NCI-H1436 treated with DMSO at 0.1 percent for 48 hours (cell line): ENCODE data around the gene C7orf57.

Experiments
- DNase-seq: peaks from one replicate; lab custom pipeline; 2025; lab: John Stamatoyannopoulos, UW

C7orf57 gene

DNA sequence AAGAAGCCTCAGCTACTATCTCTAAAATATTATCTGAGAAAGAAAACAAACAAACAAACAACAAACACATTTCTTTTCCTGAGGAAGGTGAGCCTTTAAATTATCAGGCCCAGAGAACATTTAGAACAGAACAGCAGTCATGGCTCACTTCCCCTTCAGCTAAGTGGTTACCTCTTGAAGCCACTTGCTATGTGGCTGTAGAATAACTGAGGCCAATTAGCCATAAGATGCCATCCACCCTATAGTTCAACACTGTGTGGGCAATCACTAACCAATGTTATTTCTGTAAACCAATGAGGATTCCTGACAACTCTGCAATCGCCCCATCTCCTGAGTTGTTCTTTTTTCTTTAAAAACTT, 50.1 kb downstream of the C7orf57 start:
- DNase-seq, result no peak

GRCh38 chr7:48085942-48086341, 50.6 kb downstream of the C7orf57 start:
- DNase-seq, result no peak

- DNase-seq, result no peak
Observed at GRCh38 chr7:48087349-48087748, 52.0 kb downstream of the C7orf57 start.

- peak; percentile 83 for DNase-seq
Observed at GRCh38 chr7:48088559-48089045, 53.3 kb downstream of the C7orf57 start.

DNA sequence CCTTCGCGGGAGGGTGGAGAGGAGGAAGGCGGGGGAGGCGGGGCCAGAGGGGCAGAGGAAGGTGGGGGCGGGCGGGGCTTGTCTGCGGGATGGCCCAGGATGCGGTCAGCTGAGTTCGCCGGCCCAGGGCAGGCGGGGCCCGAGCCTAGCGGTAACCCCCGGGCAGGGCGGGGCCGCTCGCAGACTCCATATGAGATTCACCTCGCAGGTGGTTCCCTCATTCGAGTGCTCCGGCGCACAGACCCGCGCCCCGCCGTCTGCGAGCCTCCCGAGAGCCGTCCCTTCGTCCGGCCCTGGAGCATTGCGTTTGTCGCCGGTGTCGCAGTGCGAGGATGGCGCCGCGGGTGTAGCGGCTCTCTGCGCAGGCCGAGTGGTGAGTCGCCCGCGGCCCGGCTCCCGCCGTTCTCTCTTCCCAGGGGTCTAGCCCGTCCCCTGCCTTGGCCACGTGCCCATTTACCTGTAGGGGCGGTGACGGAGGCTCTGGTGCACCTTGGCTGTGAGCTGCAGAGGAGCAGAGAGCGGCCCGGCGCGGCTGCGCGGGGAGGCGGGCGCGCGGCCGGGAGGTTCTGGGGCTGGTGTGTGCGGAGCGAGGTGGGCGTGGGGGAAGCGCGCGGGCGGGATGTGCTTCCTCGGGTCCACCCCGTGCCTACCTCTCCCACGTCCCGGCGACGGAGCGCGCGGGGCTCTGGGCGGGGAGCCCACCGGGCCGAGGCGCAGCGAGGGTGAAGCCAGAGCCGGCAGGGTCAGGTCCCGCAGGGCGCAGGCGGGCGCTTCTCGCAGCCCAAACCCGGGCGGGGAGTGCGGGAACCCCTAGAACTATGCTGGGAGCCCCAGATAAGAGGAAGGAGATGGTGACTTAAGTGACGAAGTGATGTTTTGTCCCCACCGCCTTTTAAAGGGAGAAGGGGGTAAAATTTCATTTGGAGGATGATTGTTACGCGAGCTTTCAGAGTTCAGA, 54.0 kb downstream of the C7orf57 start, which contains the start of gene UPP1:
Gene UPP1, plus strand, starts transcription at position 220 of the 958 bp plus-strand sequence. CDS start 5,519 bp downstream, outside the sequence.
- DNase-seq, result no peak

- no peak for DNase-seq
Observed at GRCh38 chr7:48090095-48090805, 54.9 kb downstream of the C7orf57 start.

DNA sequence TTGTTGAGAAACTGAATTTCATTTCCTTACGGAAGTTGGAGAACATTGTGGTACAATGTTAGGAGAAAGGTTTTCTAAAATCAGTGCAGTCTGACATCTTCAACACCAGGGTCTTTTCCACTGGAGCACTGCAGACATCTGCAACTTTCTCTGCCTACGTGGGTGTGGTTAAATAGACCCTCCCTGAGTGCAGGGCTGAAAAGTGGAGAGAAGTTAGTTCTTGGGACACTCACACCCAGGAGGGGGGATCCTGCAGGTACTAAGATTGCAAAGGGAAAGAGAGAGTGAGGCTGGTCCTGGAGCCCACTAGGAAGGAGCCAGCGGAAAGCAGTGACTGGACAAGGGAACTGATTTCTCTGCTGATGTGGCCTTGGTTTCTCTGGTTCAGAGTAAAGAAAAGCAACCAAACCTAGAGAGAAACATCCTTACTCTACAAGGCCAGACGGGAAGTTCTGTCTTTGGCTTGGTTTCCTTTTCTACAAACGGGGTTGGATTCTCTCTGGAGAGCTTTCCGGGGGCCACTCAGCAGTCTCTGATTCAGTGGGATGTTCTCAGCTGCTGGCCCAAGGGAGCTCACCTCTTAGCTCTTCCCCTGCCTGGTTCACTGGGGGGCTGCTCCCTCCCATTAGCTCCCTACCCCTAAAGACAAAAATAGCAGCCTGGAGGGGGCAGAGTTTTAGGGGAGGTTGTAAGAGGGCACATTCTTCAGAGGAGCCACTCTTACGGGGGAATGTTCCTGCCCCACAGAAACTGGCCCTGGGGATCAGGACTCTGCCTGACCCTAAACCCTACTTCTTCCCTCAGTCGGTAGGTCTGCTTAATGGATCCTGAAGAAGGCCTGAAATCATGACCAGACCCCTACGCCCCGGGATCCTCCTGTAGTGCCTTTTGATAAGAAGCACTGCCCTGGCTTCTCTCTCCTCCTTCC, 56.4 kb downstream of the C7orf57 start:
- no peak for DNase-seq

DNA sequence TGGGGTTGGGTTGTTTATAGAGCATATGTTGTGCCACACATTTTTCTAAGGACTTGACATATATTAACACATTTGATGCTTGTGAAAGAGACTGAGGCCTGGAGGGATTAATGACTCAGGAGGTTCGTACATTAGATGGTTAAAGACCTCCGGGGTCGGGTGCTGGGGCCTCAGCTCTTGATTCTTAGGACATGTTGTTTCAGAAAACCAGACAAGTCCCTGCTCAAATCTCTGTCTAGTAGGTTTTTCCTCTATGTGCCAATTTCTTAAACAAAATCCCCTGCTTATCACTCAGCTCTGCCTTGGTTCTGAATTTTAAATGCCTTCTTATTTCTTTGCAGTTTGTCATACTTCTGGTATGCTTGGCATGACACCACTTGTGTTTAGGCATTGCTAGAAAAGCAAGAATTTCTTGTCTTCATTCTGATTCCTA, 59.5 kb downstream of the C7orf57 start:
- DNase-seq, result no peak

DNA sequence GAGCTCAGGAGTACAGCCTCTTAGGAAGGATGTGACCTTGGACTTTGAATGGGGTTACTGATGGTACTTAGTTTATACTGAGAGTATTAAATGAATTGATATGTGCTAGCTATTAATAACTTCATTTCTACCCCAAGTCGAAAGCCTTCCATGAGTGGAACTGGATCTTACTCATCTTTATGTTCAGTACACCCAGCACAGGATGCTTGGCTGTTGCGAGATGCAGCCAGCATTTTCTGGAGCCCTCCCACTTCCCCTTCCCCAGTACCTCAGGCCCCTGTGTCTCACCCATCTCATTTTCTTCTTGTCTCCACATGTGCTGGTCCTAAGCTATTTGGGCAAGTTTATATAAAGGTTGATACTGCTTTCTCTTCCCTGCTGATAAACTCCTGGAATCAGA, 60.9 kb downstream of the C7orf57 start:
- no peak for DNase-seq

DNA sequence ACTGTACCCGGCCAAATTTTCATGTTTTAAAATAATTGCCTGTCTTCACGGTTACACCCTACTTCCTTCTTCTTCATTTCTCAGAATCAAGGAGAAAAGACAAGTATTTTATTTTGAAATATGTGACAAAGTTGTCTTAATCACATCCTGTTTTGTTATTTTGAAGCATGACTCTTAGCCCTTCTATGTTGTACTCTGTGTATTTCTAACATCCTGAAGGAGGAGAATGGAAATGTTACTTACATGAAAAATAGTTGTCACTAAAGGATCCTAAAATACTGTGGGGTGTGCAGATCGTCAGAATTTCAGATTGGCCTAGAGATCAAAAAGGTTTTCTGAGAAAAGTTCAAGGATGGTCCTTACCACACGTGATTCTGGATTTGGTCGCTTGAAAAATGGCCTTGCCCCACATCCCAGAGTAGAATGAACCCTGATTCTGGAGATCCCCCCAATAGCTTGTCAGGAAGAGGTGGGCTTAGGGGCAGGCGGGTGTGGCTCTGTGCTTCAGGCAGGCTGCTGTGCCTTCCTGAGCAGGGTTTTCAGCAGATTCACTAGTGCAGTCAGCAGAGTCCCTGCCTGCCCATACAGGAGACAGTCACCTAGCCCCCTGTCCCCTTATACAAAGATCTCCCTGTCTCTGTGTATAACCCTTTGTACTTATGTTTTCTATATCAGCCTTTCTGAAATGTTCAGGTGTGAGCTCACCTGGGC, 62.3 kb downstream of the C7orf57 start:
- DNase-seq, result no peak

DNA sequence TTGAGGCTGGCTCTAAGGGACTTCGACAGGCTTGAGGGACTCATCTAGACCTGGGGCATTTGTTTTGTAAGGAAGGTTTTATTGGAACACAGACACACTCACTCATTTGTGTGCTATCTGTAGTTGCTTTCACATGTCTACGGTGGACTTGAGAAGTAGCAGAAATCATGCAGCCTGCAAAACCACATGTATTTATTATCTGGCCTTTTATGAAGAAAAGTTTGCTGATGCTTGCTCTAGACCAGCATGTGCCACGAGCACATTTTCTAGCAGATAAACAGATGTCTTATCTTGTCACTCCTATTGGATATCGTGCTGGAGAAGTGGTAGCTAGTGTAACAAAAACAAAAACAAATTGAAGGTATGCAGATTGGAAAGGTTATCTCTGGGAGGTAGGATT, 63.5 kb downstream of the C7orf57 start:
- DNase-seq, result no peak

GRCh38 chr7:48099781-48100180, 64.4 kb downstream of the C7orf57 start:
- DNase-seq, result no peak

GRCh38 chr7:48101352-48101751, 66.0 kb downstream of the C7orf57 start:
- no peak for DNase-seq

- DNase-seq, result peak; percentile 26
Observed at GRCh38 chr7:48101968-48102367, 66.6 kb downstream of the C7orf57 start.

GRCh38 chr7:48102530-48102929, 67.2 kb downstream of the C7orf57 start:
- DNase-seq, result no peak

DNA sequence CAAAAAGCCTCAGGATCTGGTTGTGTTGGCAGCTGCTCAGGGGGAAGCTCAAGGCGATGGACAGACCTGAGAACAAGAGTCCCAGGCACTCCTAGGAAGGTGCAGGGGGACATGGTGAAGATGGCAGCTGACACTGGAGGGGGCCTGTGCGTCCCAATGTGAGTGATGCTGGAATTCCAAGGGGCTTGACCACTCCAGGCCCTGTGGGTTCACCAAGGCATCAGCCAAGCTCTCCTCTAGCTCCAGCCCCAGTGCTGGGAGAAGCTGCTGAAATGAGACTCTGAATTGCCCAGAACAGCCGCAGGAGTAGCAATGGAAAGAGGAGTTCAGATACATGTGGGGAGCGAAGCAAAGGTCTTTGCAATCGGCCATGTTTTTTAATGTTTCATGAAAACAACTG, 69.7 kb downstream of the C7orf57 start:
- no peak for DNase-seq

DNA sequence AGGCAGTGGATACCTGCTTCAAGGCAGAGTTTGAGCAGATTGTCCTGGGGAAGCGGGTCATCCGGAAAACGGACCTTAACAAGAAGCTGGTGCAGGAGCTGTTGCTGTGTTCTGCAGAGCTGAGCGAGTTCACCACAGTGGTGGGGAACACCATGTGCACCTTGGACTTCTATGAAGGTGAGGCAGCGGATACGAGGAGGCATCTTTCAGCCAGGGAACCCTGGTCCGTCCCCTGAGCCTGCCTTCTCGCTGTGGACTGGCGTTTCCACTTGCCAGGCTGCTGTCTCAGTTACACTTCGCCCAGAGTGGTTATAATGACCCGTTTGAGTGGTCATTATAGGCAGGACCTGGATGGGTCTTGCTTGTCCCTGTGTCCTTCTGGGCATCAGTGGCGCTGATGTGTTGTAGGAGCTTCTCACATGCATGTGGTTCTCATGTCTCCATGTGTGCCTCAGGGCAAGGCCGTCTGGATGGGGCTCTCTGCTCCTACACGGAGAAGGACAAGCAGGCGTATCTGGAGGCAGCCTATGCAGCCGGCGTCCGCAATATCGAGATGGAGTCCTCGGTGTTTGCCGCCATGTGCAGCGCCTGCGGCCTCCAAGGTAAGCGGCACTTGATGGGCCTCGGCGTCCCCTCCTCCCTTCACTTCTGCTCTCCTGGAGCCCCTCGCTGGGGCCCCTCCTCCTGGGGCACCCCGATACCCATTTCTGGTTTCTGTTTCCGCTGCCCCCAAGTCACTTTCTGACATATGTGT, 71.7 kb downstream of the C7orf57 start:
- DNase-seq, result no peak

GRCh38 chr7:48107926-48108472, 72.7 kb downstream of the C7orf57 start:
- DNase-seq, result no peak

GRCh38 chr7:48108959-48109847, 73.9 kb downstream of the C7orf57 start:
- no peak for DNase-seq
